Esophagus squamous epithelium (tissue), 5 donors: ENCODE data around the gene ARPC2. TPM values are rescaled to one million over a fixed set of nuclear protein-coding genes. Genes with fewer than 3 reads are reported as not detected.

Experiments
- DNase-seq: peaks from one replicate; lab custom pipeline; 2025; lab: John Stamatoyannopoulos, UW
- H3K27ac ChIP-seq, 4 donors: fragments of 200-600 bp; sonication (generic); one replicate each; pipeline ENCODE4 v1.5.1; 2016 to 2019; ENCODE audit warnings: mild to moderate bottlenecking in 1 of 4
- H3K27me3 ChIP-seq, 4 donors: fragments of 200-600 bp; sonication (generic); 1 replicate in 3 of 4; 2 replicates in 1 of 4; pipeline versions ENCODE4 v1.5.1 to v1.6.0; 2017 to 2021; ENCODE audit warnings: antibody characterized with exemption in 1 of 4
- H3K36me3 ChIP-seq, 3 donors: fragments of 200-600 bp; sonication (generic); one replicate each; pipeline ENCODE4 v1.5.1; 2016 to 2019
- H3K4me1 ChIP-seq, 3 donors: fragments of 200-600 bp; sonication (generic); one replicate each; pipeline ENCODE4 v1.5.1; 2017 to 2019
- H3K4me3 ChIP-seq, 4 donors: fragments of 200-600 bp; sonication (generic); 1 replicate in 3 of 4; 2 replicates in 1 of 4; pipeline ENCODE4 v1.5.1; 2016 to 2019; ENCODE audit warnings: mild to moderate bottlenecking in 2 of 4, moderate library complexity in 1 of 4
- H3K9me3 ChIP-seq, 3 donors: fragments of 200-600 bp; sonication (generic); one replicate each; pipeline ENCODE4 v1.5.1; 2016 to 2019
- CTCF ChIP-seq, 6 experiments: fragments of 450-650 bp in 4 of 6; fragments of 200-600 bp in 2 of 6; sonication (generic) in 2 of 6; IDR thresholded peaks; one replicate each; pipeline ENCODE4 v1.5.1; 2016 to 2019; ENCODE audit warnings: antibody characterized with exemption in 6 of 6, mild to moderate bottlenecking in 4 of 6, moderate library complexity in 4 of 6
- POLR2A ChIP-seq, 4 donors: fragments of 450-650 bp; IDR thresholded peaks; one replicate each; pipeline ENCODE4 v1.6.1; 2017; ENCODE audit warnings: antibody characterized with exemption in 4 of 4, mild to moderate bottlenecking in 4 of 4, moderate library complexity in 3 of 4
- WGBS, 2 donors: methylation state at CpG; one replicate each; pipeline ENCODE4 v1.1.5; 2018; 5-methylcytosine and 5-hydroxymethylcytosine counted together
- intact Hi-C: fragments of 100-400 bp; cut with DNase I; formaldehyde crosslinking; loops from one replicate; pipeline ENCODE4 v1.15.0; 2022
- total RNA-seq, 4 donors: library from RNA; depleted of rRNA; stranded (reverse); fragments of >200 nt; gene quantifications; one replicate each; pipeline ENCODE4 v1.1.0, GENCODE V29; 2016
- donor health status: DM: yes; HTN: yes; CAD: no.

ARPC2 gene
- total RNA-seq, 4 donors from 2014 or later, result 465 to 690 (median 542) TPM

DNA sequence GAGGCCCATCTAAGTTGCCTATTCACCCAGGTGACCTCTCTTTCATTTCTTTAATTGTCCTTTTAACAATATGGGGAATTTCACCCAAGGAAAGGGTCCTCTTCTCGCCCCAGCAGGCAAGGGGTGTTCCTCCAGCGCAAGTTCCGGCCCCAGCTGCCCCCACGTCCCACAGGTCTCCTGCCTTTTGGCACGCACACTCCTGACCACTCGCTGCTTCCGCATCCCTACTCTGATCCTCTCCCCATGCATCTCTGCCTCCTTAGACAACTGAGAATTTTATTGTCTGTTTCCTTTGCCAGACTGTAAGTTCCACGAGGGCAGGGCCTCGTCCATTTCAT is 684 bp upstream of the ARPC2 start:
- H3K27me3 ChIP-seq, result no peaks in the 10 kb centered on the region
- H3K9me3 ChIP-seq, result no peaks in the 10 kb centered on the region
- peak overlapping the region; percentile 86 to 100 (median 95) for H3K4me3 ChIP-seq
- TF ChIP-seq POLR2A (IDR thresholded peaks at IDR 0.05), result no peak
- no peak for TF ChIP-seq CTCF (IDR thresholded peaks at IDR 0.05)
- H3K36me3 ChIP-seq, result peaks cover 0 to 7% (median 0%) of the 10 kb centered on the region in 3 donors
- intact Hi-C loops, result no loop called here
- peak overlapping the region; percentile 98 to 100 (median 100) for H3K27ac ChIP-seq
- no peak for DNase-seq
- WGBS, 2 donors, result 47 to 64% methylated on average over 7 to 9 of the region's 9 CpGs
- H3K4me1 ChIP-seq, result peaks cover 24 to 43% (median 34%) of the 10 kb centered on the region in 3 donors

GRCh38 chr2:218217360-218218267 is 625 bp downstream of the ARPC2 start:
- WGBS, 2 donors, result 1 to 2% methylated on average over 17 to 23 of the region's 47 CpGs
- Histone ChIP-seq H3K27ac (peak overlapping the region; percentile 98 to 100 (median 100)), H3K36me3 (peaks cover 0 to 17% (median 0%) of the 10 kb centered on the region in 3 donors), H3K27me3 (no peaks in the 10 kb centered on the region), H3K4me1 (peaks cover 25 to 56% (median 47%) of the 10 kb centered on the region in 3 donors), H3K4me3 (peak overlapping the region; percentile 86 to 100 (median 95)), H3K9me3 (no peaks in the 10 kb centered on the region)
- TF ChIP-seq CTCF (IDR thresholded peaks at IDR 0.05) (no peak), POLR2A (IDR thresholded peaks at IDR 0.05) (peak in 1 of 4 donors; percentile 20)
- peak; percentile 14 for DNase-seq
- intact Hi-C loops, result no loop called here

DNA sequence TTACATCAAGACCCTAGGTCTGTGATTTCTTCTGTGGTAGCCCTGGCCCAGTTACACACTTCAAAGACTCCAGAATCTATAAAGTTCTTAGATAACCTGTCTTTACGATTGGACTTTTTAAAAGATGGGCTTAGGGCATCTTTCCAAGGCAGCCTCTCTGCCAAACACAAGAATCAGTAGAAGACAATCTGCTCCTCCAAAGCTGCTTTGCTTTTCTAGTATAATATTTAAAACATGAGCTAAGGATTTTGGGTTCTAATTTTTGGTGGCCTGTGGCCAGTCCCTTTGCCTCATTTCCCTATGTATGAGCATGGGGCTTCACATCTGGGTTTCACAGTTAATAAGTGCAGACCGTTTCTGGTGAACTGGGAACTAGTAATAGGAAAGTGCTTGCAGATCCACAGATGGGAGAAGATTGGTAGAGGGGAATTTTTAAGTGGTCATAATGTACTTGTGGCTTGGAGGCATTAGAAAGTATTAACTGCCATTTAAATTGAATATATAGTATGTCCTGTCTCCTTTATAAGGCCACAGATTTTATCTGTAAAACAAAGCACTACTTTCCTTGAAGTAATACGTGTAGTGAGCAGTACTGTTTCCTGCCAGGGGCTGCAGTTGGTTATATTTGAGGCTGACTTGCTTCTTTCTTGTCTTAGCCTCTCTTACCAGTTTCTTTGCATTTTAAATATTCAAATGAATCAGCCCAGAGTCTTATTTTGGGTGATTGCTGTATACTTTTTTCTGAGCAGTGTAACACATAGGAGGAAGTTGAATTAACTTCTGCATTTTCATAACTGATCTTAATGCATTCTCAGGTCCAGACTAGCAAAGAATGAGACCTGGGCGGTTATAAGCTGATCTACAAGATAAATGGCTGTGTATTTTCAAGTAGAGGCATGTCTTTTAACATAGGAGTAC is 1.5 kb downstream of the ARPC2 start:
- intact Hi-C loops, result no loop called here
- H3K27ac ChIP-seq, result peak overlapping the region; percentile 98 to 100 (median 100)
- DNase-seq, result no peak
- peak overlapping the region; percentile 86 to 100 (median 95) for H3K4me3 ChIP-seq
- peaks cover 0 to 19% (median 0%) of the 10 kb centered on the region in 3 donors for H3K36me3 ChIP-seq
- 6% methylated on average over 4 of the region's 4 CpGs for WGBS, 2 donors
- TF ChIP-seq CTCF (IDR thresholded peaks at IDR 0.05) (peak in 1 of 6 experiments; percentile 8), POLR2A (IDR thresholded peaks at IDR 0.05) (no peak)
- no peaks in the 10 kb centered on the region for H3K27me3 ChIP-seq
- H3K9me3 ChIP-seq, result no peaks in the 10 kb centered on the region
- H3K4me1 ChIP-seq, result peaks cover 34 to 65% (median 56%) of the 10 kb centered on the region in 3 donors

- 30 to 39% methylated on average over 2 of the region's 2 CpGs for WGBS, 2 donors
- peak overlapping the region; percentile 30 to 100 (median 100) for H3K27ac ChIP-seq
- H3K4me3 ChIP-seq, result peak overlapping the region in 3 of 4 donors; percentile 86 to 100 (median 100)
- no peak for DNase-seq
- intact Hi-C loops, result no loop called here
- H3K36me3 ChIP-seq, result peaks cover 0 to 33% (median 5%) of the 10 kb centered on the region in 3 donors
- no peaks in the 10 kb centered on the region for H3K27me3 ChIP-seq
- TF ChIP-seq CTCF (IDR thresholded peaks at IDR 0.05), result no peak
- no peak for TF ChIP-seq POLR2A (IDR thresholded peaks at IDR 0.05)
- H3K4me1 ChIP-seq, result peaks cover 36 to 79% (median 68%) of the 10 kb centered on the region in 3 donors
- H3K9me3 ChIP-seq, result no peaks in the 10 kb centered on the region
These were observed 2.9 kb downstream of the ARPC2 start for GRCh38 chr2:218219934-218220333.
